CD14-positive monocyte (primary cell): ENCODE results near the gene VRTN. TPM values are rescaled to one million over a fixed set of nuclear protein-coding genes. Genes with fewer than 3 reads are reported as not detected.

Source experiments
- DNase-seq, 3 donors: peaks; one replicate each; pipeline ENCODE4 v3.0.0-alpha.2; 2011 to 2022
- H2AFZ ChIP-seq: 2 replicates; pipeline ENCODE4 v1.6.0; 2012; ENCODE audit warnings: mild to moderate bottlenecking, low read depth, low read length, inconsistent platforms; ENCODE audit not compliant: insufficient read depth, poor library complexity, severe bottlenecking
- H3K27ac ChIP-seq, 2 donors: 1 replicate in 1 of 2; 2 replicates in 1 of 2; pipeline ENCODE4 v1.5.1; 2012 to 2013; ENCODE audit warnings: low read length in 2 of 2, control low read depth in 1 of 2, inconsistent platforms in 1 of 2, low read depth in 1 of 2, mild to moderate bottlenecking in 1 of 2
- H3K27me3 ChIP-seq, 2 donors: one replicate each; pipeline versions ENCODE4 v1.6.0 to v1.6.1; 2011 to 2013; ENCODE audit warnings: low read length in 2 of 2; ENCODE audit not compliant: control insufficient read depth in 2 of 2, insufficient read depth in 2 of 2
- H3K36me3 ChIP-seq, 2 donors: replicated peaks in 1 of 2; 1 replicate in 1 of 2; 2 replicates in 1 of 2; pipeline versions ENCODE4 v1.5.1 to v1.6.1; 2012 to 2013; ENCODE audit warnings: low read length in 2 of 2, control low read depth in 1 of 2, inconsistent platforms in 1 of 2, mild to moderate bottlenecking in 1 of 2; ENCODE audit not compliant: insufficient read depth in 2 of 2, control insufficient read depth in 1 of 2
- H3K4me1 ChIP-seq, 2 donors: 1 replicate in 1 of 2; 2 replicates in 1 of 2; pipeline versions ENCODE4 v1.5.1 to v1.6.1; 2012 to 2013; ENCODE audit warnings: low read length in 2 of 2, control low read depth in 1 of 2, inconsistent platforms in 1 of 2, mild to moderate bottlenecking in 1 of 2, moderate library complexity in 1 of 2; ENCODE audit not compliant: insufficient read depth in 2 of 2, control insufficient read depth in 1 of 2
- H3K4me2 ChIP-seq: replicated peaks from 2 replicates; pipeline ENCODE3; 2012; ENCODE audit warnings: low read length, moderate library complexity, mild to moderate bottlenecking; ENCODE audit not compliant: poor library complexity, severe bottlenecking; ENCODE audit errors: extremely low read depth
- H3K4me3 ChIP-seq, 3 experiments: fragments of 200-600 bp in 1 of 3; sonication (generic) in 1 of 3; replicated peaks in 1 of 3; 1 replicate in 2 of 3; 2 replicates in 1 of 3; pipeline ENCODE4 v1.5.1; 2011 to 2013; ENCODE audit warnings: low read length in 3 of 3, mild to moderate bottlenecking in 3 of 3, control low read depth in 2 of 3, low read depth in 2 of 3, inconsistent platforms in 1 of 3, moderate library complexity in 1 of 3
- H3K79me2 ChIP-seq: 2 replicates; pipeline ENCODE4 v1.6.0; 2012; ENCODE audit warnings: mild to moderate bottlenecking, control low read depth, inconsistent platforms, low read length, moderate library complexity; ENCODE audit not compliant: insufficient read depth
- H3K9ac ChIP-seq: 2 replicates; pipeline ENCODE4 v1.6.0; 2017; ENCODE audit warnings: low read length, mild to moderate bottlenecking; ENCODE audit not compliant: insufficient read depth, poor library complexity, severe bottlenecking
- H3K9me3 ChIP-seq, 2 donors: replicated peaks in 1 of 2; 1 replicate in 1 of 2; 2 replicates in 1 of 2; pipeline versions ENCODE4 v1.5.1 to v1.6.1; 2012 to 2013; ENCODE audit warnings: low read length in 2 of 2, control low read depth in 1 of 2; ENCODE audit not compliant: control insufficient read depth in 1 of 2, insufficient read depth in 1 of 2
- H4K20me1 ChIP-seq: 2 replicates; pipeline ENCODE4 v1.6.0; 2012; ENCODE audit warnings: mild to moderate bottlenecking, low read length, control low read depth, moderate library complexity; ENCODE audit not compliant: insufficient read depth
- H3K27ac Mint-ChIP-seq, 7 donors: one replicate each; pipeline ENCODE4 v1.8.0; 2020; ENCODE audit warnings: mild to moderate bottlenecking in 7 of 7, mixed read lengths in 7 of 7, moderate library complexity in 6 of 7, inconsistent platforms in 2 of 7
- H3K27me3 Mint-ChIP-seq, 3 donors: one replicate each; pipeline ENCODE4 v1.8.0; 2021 to 2022; ENCODE audit warnings: low read depth in 3 of 3, mild to moderate bottlenecking in 3 of 3, mixed read lengths in 3 of 3, moderate library complexity in 3 of 3, inconsistent platforms in 1 of 3
- H3K36me3 Mint-ChIP-seq, 2 donors: one replicate each; pipeline ENCODE4 v1.8.0; 2020; ENCODE audit warnings: mixed read lengths in 2 of 2, inconsistent platforms in 1 of 2, mild to moderate bottlenecking in 1 of 2
- H3K4me1 Mint-ChIP-seq: one replicate; pipeline ENCODE4 v1.8.0; 2020; ENCODE audit warnings: mild to moderate bottlenecking, mixed read lengths
- H3K4me3 Mint-ChIP-seq, 2 donors: one replicate each; pipeline ENCODE4 v1.8.0; 2020; ENCODE audit warnings: mild to moderate bottlenecking in 2 of 2, mixed read lengths in 2 of 2, moderate library complexity in 1 of 2
- H3K9me3 Mint-ChIP-seq, 7 donors: one replicate each; pipeline ENCODE4 v1.8.0; 2020 to 2022; ENCODE audit warnings: mixed read lengths in 7 of 7, mild to moderate bottlenecking in 6 of 7, moderate library complexity in 6 of 7, inconsistent platforms in 2 of 7
- WGBS: methylation state at CpG from one replicate; pipeline ENCODE4 v1.1.5; 2013; ENCODE audit warnings: missing lambda C conversion rate; ENCODE audit not compliant: insufficient coverage; 5-methylcytosine and 5-hydroxymethylcytosine counted together
- intact Hi-C, 2 donors: fragments of 100-400 bp; cut with micrococcal nuclease; formaldehyde crosslinking; loops; one replicate each; pipeline versions ENCODE4 v1.15.0 to v1.15.1; 2023
- polyA plus RNA-seq, 3 donors: library from polyadenylated mRNA; depleted of rRNA in 1 of 3; unstranded in 2 of 3; stranded (reverse) in 1 of 3; fragments of 300-500 nt in 2 of 3; fragments of >200 nt in 1 of 3; fragmentation: Illumina TruSeq in 2 of 3; gene quantifications; 1 replicate in 2 of 3; 2 replicates in 1 of 3; pipeline ENCODE4 v1.2.3, GENCODE V29; 2012 to 2021
- TF ChIP-seq, protein P1 (sequence below): fragments of 200-600 bp; IDR thresholded peaks from one replicate; pipeline ENCODE4 v1.8.0; 2022; ENCODE audit warnings: antibody characterized with exemption, mild to moderate bottlenecking

The VRTN gene
- polyA plus RNA-seq, 3 donors = not detected

DNA sequence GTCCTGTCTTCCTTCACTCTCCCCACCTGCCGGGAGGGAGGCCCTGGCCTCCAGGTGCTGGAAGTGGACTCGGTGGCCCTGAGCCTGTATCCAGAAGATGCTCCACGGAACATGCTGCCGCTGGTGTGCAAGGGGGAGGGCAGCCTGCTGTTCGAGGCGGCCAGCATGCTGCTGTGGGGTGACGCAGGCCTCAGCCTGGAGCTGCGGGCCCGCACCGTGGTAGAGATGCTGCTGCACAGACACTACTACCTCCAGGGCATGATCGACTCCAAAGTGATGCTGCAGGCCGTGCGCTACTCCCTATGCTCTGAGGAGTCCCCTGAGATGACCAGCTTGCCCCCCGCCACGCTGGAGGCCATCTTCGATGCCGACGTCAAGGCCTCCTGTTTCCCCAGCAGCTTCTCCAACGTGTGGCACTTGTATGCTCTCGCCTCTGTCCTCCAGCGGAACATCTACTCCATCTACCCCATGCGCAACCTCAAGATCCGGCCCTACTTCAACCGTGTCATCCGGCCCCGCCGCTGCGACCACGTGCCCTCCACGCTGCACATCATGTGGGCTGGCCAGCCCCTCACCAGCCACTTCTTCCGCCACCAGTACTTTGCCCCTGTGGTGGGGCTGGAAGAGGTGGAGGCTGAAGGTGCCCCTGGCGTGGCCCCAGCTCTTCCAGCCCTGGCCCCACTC, 8.8 kb downstream of the VRTN start:
- intact Hi-C loops = no loop called here
- no peaks in the 10 kb centered on the region for H3K36me3 Mint-ChIP-seq
- no peak overlapping the region for H3K27ac ChIP-seq
- no peak overlapping the region for H3K4me3 ChIP-seq
- no peaks in the 10 kb centered on the region for H3K27me3 ChIP-seq
- H3K9ac ChIP-seq = no peak overlapping the region
- H3K36me3 ChIP-seq = no peaks in the 10 kb centered on the region
- H3K79me2 ChIP-seq = no peaks in the 10 kb centered on the region
- no peaks in the 10 kb centered on the region for H4K20me1 ChIP-seq
- H3K4me3 Mint-ChIP-seq = no peak overlapping the region
- H3K27me3 Mint-ChIP-seq = peaks cover 0 to 3% (median 1%) of the 10 kb centered on the region in 3 donors
- no peak overlapping the region for H3K27ac Mint-ChIP-seq
- no peak overlapping the region for H2AFZ ChIP-seq
- TF ChIP-seq, protein P1, sequence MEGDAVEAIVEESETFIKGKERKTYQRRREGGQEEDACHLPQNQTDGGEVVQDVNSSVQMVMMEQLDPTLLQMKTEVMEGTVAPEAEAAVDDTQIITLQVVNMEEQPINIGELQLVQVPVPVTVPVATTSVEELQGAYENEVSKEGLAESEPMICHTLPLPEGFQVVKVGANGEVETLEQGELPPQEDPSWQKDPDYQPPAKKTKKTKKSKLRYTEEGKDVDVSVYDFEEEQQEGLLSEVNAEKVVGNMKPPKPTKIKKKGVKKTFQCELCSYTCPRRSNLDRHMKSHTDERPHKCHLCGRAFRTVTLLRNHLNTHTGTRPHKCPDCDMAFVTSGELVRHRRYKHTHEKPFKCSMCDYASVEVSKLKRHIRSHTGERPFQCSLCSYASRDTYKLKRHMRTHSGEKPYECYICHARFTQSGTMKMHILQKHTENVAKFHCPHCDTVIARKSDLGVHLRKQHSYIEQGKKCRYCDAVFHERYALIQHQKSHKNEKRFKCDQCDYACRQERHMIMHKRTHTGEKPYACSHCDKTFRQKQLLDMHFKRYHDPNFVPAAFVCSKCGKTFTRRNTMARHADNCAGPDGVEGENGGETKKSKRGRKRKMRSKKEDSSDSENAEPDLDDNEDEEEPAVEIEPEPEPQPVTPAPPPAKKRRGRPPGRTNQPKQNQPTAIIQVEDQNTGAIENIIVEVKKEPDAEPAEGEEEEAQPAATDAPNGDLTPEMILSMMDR = no peak
- H3K4me1 ChIP-seq = no peaks in the 10 kb centered on the region
- no peaks in the 10 kb centered on the region for H3K9me3 ChIP-seq
- no peak overlapping the region for H3K4me2 ChIP-seq
- WGBS = 97% methylated on average over 22 of the region's 32 CpGs
- no peak for DNase-seq
- H3K4me1 Mint-ChIP-seq = no peaks in the 10 kb centered on the region
- no peaks in the 10 kb centered on the region for H3K9me3 Mint-ChIP-seq

DNA sequence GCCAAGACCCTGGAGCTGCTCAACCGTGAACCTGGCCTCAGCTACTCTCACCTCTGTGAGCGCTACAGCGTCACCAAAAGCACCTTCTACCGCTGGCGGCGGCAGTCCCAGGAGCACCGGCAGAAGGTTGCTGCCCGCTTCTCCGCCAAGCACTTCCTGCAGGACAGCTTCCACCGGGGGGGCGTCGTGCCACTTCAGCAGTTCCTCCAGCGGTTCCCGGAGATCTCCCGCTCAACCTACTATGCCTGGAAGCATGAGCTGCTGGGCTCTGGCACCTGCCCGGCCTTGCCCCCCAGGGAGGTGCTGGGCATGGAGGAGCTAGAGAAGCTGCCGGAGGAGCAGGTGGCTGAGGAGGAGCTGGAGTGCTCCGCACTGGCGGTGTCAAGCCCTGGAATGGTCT, 9.3 kb downstream of the VRTN start:
- Histone ChIP-seq H3K36me3 (no peaks in the 10 kb centered on the region), H3K27ac (no peak overlapping the region), H3K27me3 (no peaks in the 10 kb centered on the region), H3K4me3 (no peak overlapping the region), H4K20me1 (no peaks in the 10 kb centered on the region), H3K79me2 (no peaks in the 10 kb centered on the region), H3K4me1 (no peaks in the 10 kb centered on the region), H3K9me3 (no peaks in the 10 kb centered on the region), H3K4me2 (no peak overlapping the region), H3K9ac (no peak overlapping the region), H2AFZ (no peak overlapping the region)
- peaks cover 2 to 3% (median 2%) of the 10 kb centered on the region in 3 donors for H3K27me3 Mint-ChIP-seq
- TF ChIP-seq, protein P1 = no peak
- 94% methylated on average over 12 of the region's 19 CpGs for WGBS
- H3K36me3 Mint-ChIP-seq = no peaks in the 10 kb centered on the region
- DNase-seq = no peak
- H3K4me1 Mint-ChIP-seq = peaks cover 2% of the 10 kb centered on the region
- H3K27ac Mint-ChIP-seq = no peak overlapping the region
- H3K9me3 Mint-ChIP-seq = no peaks in the 10 kb centered on the region
- H3K4me3 Mint-ChIP-seq = no peak overlapping the region
- intact Hi-C loops = no loop called here
